T-cell (primary cell): ENCODE measurements around the gene CCDC3. TPM values are rescaled to one million over a fixed set of nuclear protein-coding genes. Genes with fewer than 3 reads are reported as not detected.
"Not testable (repeated sequence)": the region's sequence is repeated elsewhere in the genome, so short reads cannot be mapped to it uniquely, and the experiment has no call there.

Experiments
- ATAC-seq, 4 experiments: fragments of 200-7000 bp in 3 of 4; fragments of 150-1000 bp in 1 of 4; cut with Tn5 transposase; replicated peaks in 1 of 4; 1 replicate in 3 of 4; 2 replicates in 1 of 4; pipeline ENCODE4 v1.10.0; 2021; ENCODE audit warnings: moderate library complexity in 3 of 4, mild to moderate bottlenecking in 2 of 4, moderate number of reproducible peaks in 1 of 4
- CTCF ChIA-PET, 2 donors: fragments of 300-600 bp; sonication (Branson Sonifier 250); formaldehyde crosslinking; loops; one replicate each; lab custom pipeline; 2022; ENCODE audit warnings: antibody characterized with exemption in 2 of 2; lab: Charles Lee
- POLR2A ChIA-PET, 2 donors: fragments of 300-600 bp; sonication (Branson Sonifier 250); formaldehyde crosslinking; loops; one replicate each; lab custom pipeline; 2022; ENCODE audit warnings: antibody characterized with exemption in 2 of 2; lab: Charles Lee
- DNase-seq, 35 experiments: peaks; one replicate each; pipeline versions ENCODE4 v3.0.0 to v3.0.0-alpha.2; 2013 to 2023
- H3K27ac ChIP-seq: one replicate; pipeline ENCODE4 v1.5.1; 2013; ENCODE audit warnings: low read length
- H3K27me3 ChIP-seq, 2 experiments: replicated peaks in 1 of 2; 1 replicate in 1 of 2; 2 replicates in 1 of 2; pipeline versions ENCODE4 v1.6.1 to v1.7.0; 2013; ENCODE audit warnings: low read length in 1 of 2, mixed read lengths in 1 of 2; ENCODE audit not compliant: control insufficient read depth in 2 of 2, insufficient read depth in 2 of 2; ENCODE audit errors: extremely low read depth in 1 of 2
- H3K36me3 ChIP-seq, 2 donors: 1 replicate in 1 of 2; 2 replicates in 1 of 2; pipeline versions ENCODE4 v1.6.1 to v1.7.0; 2013; ENCODE audit warnings: low read length in 1 of 2; ENCODE audit not compliant: control insufficient read depth in 2 of 2, insufficient read depth in 1 of 2; ENCODE audit errors: extremely low read depth in 1 of 2
- H3K4me1 ChIP-seq, 2 experiments: 1 replicate in 1 of 2; 2 replicates in 1 of 2; pipeline versions ENCODE4 v1.6.1 to v1.7.0; 2013; ENCODE audit warnings: low read length in 2 of 2, mixed read lengths in 1 of 2; ENCODE audit not compliant: insufficient read depth in 2 of 2, control insufficient read depth in 1 of 2; ENCODE audit errors: extremely low read depth in 1 of 2
- H3K4me3 ChIP-seq, 2 donors: 1 replicate in 1 of 2; 2 replicates in 1 of 2; pipeline versions ENCODE4 v1.5.1 to v1.7.0; 2013; ENCODE audit warnings: mild to moderate bottlenecking in 2 of 2, low read length in 1 of 2, moderate library complexity in 1 of 2; ENCODE audit not compliant: control insufficient read depth in 1 of 2; ENCODE audit errors: extremely low read depth in 1 of 2
- H3K9me3 ChIP-seq: 2 replicates; pipeline ENCODE4 v1.7.0; 2013
- H3K27ac Mint-ChIP-seq, 2 donors: one replicate each; pipeline ENCODE4 v1.8.0; 2020 to 2021; ENCODE audit warnings: mild to moderate bottlenecking in 2 of 2, mixed read lengths in 2 of 2
- H3K27me3 Mint-ChIP-seq, 2 donors: one replicate each; pipeline ENCODE4 v1.8.0; 2021 to 2022; ENCODE audit warnings: mixed read lengths in 2 of 2
- H3K36me3 Mint-ChIP-seq: one replicate; pipeline ENCODE4 v1.8.0; 2021; ENCODE audit warnings: mixed read lengths
- H3K4me1 Mint-ChIP-seq, 3 donors: one replicate each; pipeline ENCODE4 v1.8.0; 2020 to 2022; ENCODE audit warnings: mixed read lengths in 3 of 3, mild to moderate bottlenecking in 1 of 3
- H3K4me3 Mint-ChIP-seq, 3 donors: one replicate each; pipeline ENCODE4 v1.8.0; 2020 to 2022; ENCODE audit warnings: mild to moderate bottlenecking in 3 of 3, mixed read lengths in 3 of 3, moderate library complexity in 3 of 3
- H3K9me3 Mint-ChIP-seq, 3 donors: one replicate each; pipeline ENCODE4 v1.8.0; 2020 to 2022; ENCODE audit warnings: mixed read lengths in 3 of 3
- WGBS: methylation state at CpG from one replicate; pipeline ENCODE4 v1.1.5; 2013; ENCODE audit warnings: missing lambda C conversion rate; ENCODE audit not compliant: insufficient coverage; 5-methylcytosine and 5-hydroxymethylcytosine counted together
- total RNA-seq, 35 experiments: library from RNA in 6 of 35; stranded (reverse) in 6 of 35; fragments of 120-200 nt in 1 of 35; gene quantifications; one replicate each; pipeline versions ENCODE4 v1.2.1 to v1.2.4 and lab custom pipeline; 2013 to 2026

Gene CCDC3
- total RNA-seq, 5 donors from 2014 or later (not counting 1 experiment from before 2014, with no cell fraction given) = 0.06 to 0.20 (median 0.16) TPM; not detected in 2

- H3K27ac Mint-ChIP-seq = no peak overlapping the region
- POLR2A ChIA-PET = no interaction called here
- Histone ChIP-seq H3K9me3 (no peaks in the 10 kb centered on the region), H3K27me3 (peaks cover 0 to 7% of the 10 kb centered on the region in 2 experiments), H3K27ac (no peak overlapping the region), H3K4me3 (no peak overlapping the region), H3K36me3 (no peaks in the 10 kb centered on the region), H3K4me1 (no peaks in the 10 kb centered on the region)
- ATAC-seq (no peak), DNase-seq (no peak)
- no peaks in the 10 kb centered on the region for H3K9me3 Mint-ChIP-seq
- CTCF ChIA-PET = no interaction called here
- H3K36me3 Mint-ChIP-seq = no peaks in the 10 kb centered on the region
- peaks cover 0 to 8% of the 10 kb centered on the region in 2 donors for H3K27me3 Mint-ChIP-seq
- H3K4me3 Mint-ChIP-seq = no peak overlapping the region
- H3K4me1 Mint-ChIP-seq = peaks cover 0 to 3% (median 0%) of the 10 kb centered on the region in 3 donors
- no CpG with 5 or more reads among the region's 3 CpGs for WGBS
Observed at GRCh38 chr10:12869427-12869826, 132.1 kb downstream of the CCDC3 start.

- Histone ChIP-seq H3K27ac (no peak overlapping the region), H3K36me3 (no peaks in the 10 kb centered on the region), H3K27me3 (peaks cover 0 to 3% of the 10 kb centered on the region in 2 experiments), H3K4me1 (no peaks in the 10 kb centered on the region), H3K9me3 (no peaks in the 10 kb centered on the region), H3K4me3 (no peak overlapping the region)
- Mint-ChIP-seq H3K36me3 (no peaks in the 10 kb centered on the region), H3K9me3 (no peaks in the 10 kb centered on the region), H3K27ac (no peak overlapping the region), H3K4me3 (no peak overlapping the region), H3K4me1 (peaks cover 0 to 3% (median 0%) of the 10 kb centered on the region in 3 donors), H3K27me3 (peaks cover 0 to 6% of the 10 kb centered on the region in 2 donors)
- no peak for ATAC-seq
- CTCF ChIA-PET = no interaction called here
- WGBS = 78% methylated on average over 3 of the region's 5 CpGs
- DNase-seq = no peak
- POLR2A ChIA-PET = no interaction called here
Observed at GRCh38 chr10:12868229-12868628, 133.3 kb downstream of the CCDC3 start.

GRCh38 chr10:12865515-12865914 lies 136.0 kb downstream of the CCDC3 start:
- H3K4me1 Mint-ChIP-seq, H3K27me3 Mint-ChIP-seq, H3K36me3 ChIP-seq, POLR2A ChIA-PET, H3K36me3 Mint-ChIP-seq, H3K4me1 ChIP-seq, CTCF ChIA-PET, H3K27me3 ChIP-seq, H3K27ac Mint-ChIP-seq, H3K27ac ChIP-seq, H3K9me3 Mint-ChIP-seq, H3K4me3 ChIP-seq, H3K9me3 ChIP-seq, DNase-seq, ATAC-seq, H3K4me3 Mint-ChIP-seq: not testable (repeated sequence)
- WGBS = 82% methylated on average over 6 of the region's 6 CpGs

GRCh38 chr10:12862459-12862858 lies 139.1 kb downstream of the CCDC3 start:
- ATAC-seq = no peak
- Mint-ChIP-seq H3K4me1 (no peaks in the 10 kb centered on the region), H3K27ac (no peak overlapping the region), H3K4me3 (no peak overlapping the region), H3K9me3 (peaks cover 0 to 11% (median 0%) of the 10 kb centered on the region in 3 donors), H3K36me3 (no peaks in the 10 kb centered on the region), H3K27me3 (peaks cover 5 to 16% of the 10 kb centered on the region in 2 donors)
- no peak for DNase-seq
- Histone ChIP-seq H3K27ac (no peak overlapping the region), H3K4me3 (no peak overlapping the region), H3K9me3 (no peaks in the 10 kb centered on the region), H3K36me3 (no peaks in the 10 kb centered on the region), H3K4me1 (no peaks in the 10 kb centered on the region), H3K27me3 (no peaks in the 10 kb centered on the region)
- whole genome bisulfite sequencing = 86% methylated on average over 1 of the region's 3 CpGs
- CTCF ChIA-PET = no interaction called here
- POLR2A ChIA-PET = no interaction called here

GRCh38 chr10:12854988-12855387 lies 146.5 kb downstream of the CCDC3 start:
- Histone ChIP-seq H3K36me3 (no peaks in the 10 kb centered on the region), H3K4me1 (no peaks in the 10 kb centered on the region), H3K9me3 (no peaks in the 10 kb centered on the region), H3K27me3 (peaks cover 0 to 11% of the 10 kb centered on the region in 2 experiments), H3K4me3 (no peak overlapping the region), H3K27ac (no peak overlapping the region)
- ATAC-seq (no peak), DNase-seq (no peak)
- H3K36me3 Mint-ChIP-seq = no peaks in the 10 kb centered on the region
- peaks cover 0 to 16% (median 3%) of the 10 kb centered on the region in 3 donors for H3K9me3 Mint-ChIP-seq
- WGBS = no CpG with 5 or more reads among the region's 2 CpGs
- no peak overlapping the region for H3K27ac Mint-ChIP-seq
- POLR2A ChIA-PET = no interaction called here
- CTCF ChIA-PET = no interaction called here
- H3K4me1 Mint-ChIP-seq = no peaks in the 10 kb centered on the region
- no peak overlapping the region for H3K4me3 Mint-ChIP-seq
- peaks cover 36 to 39% of the 10 kb centered on the region in 2 donors for H3K27me3 Mint-ChIP-seq

- DNase-seq (no peak), ATAC-seq (no peak)
- no peaks in the 10 kb centered on the region for H3K4me1 ChIP-seq
- no peaks in the 10 kb centered on the region for H3K9me3 ChIP-seq
- peaks cover 0 to 7% (median 3%) of the 10 kb centered on the region in 3 donors for H3K9me3 Mint-ChIP-seq
- no peak overlapping the region for H3K27ac Mint-ChIP-seq
- H3K4me3 Mint-ChIP-seq = no peak overlapping the region
- POLR2A ChIA-PET = no interaction called here
- no peak overlapping the region for H3K27ac ChIP-seq
- peaks cover 0 to 5% (median 3%) of the 10 kb centered on the region in 3 donors for H3K4me1 Mint-ChIP-seq
- no CpG with 5 or more reads among the region's 2 CpGs for WGBS
- peaks cover 0 to 29% of the 10 kb centered on the region in 2 experiments for H3K27me3 ChIP-seq
- no peaks in the 10 kb centered on the region for H3K36me3 Mint-ChIP-seq
- no peak overlapping the region for H3K4me3 ChIP-seq
- CTCF ChIA-PET = no interaction called here
- H3K27me3 Mint-ChIP-seq = peaks cover 27 to 41% of the 10 kb centered on the region in 2 donors
- no peaks in the 10 kb centered on the region for H3K36me3 ChIP-seq
Observed at GRCh38 chr10:12852687-12853086, 148.8 kb downstream of the CCDC3 start.
